Mucosa of stomach (tissue), 1 donor: Measurements from ENCODE around the gene MARK2.
"Not testable (repeated sequence)": the region's sequence is repeated elsewhere in the genome, so short reads cannot be mapped to it uniquely, and the experiment has no call there.

ENCODE experiments used
- H3K27me3 ChIP-seq: one replicate; pipeline ENCODE4 v1.7.0; 2013; ENCODE audit warnings: mild to moderate bottlenecking, low read length; ENCODE audit not compliant: control insufficient read depth, insufficient read depth
- H3K36me3 ChIP-seq: one replicate; pipeline ENCODE4 v1.7.0; 2013; ENCODE audit warnings: low read length; ENCODE audit not compliant: control insufficient read depth, insufficient read depth
- H3K4me1 ChIP-seq: one replicate; pipeline ENCODE4 v1.7.0; 2013; ENCODE audit warnings: mild to moderate bottlenecking, low read length; ENCODE audit not compliant: control insufficient read depth, insufficient read depth
- H3K4me3 ChIP-seq: one replicate; pipeline ENCODE4 v1.7.0; 2013; ENCODE audit warnings: low read length
- H3K9ac ChIP-seq: one replicate; pipeline ENCODE4 v1.7.0; 2013; ENCODE audit warnings: mild to moderate bottlenecking, low read length, moderate library complexity
- H3K9me3 ChIP-seq: one replicate; pipeline ENCODE4 v1.7.0; 2013; ENCODE audit warnings: mild to moderate bottlenecking, low read length, moderate library complexity; ENCODE audit not compliant: control insufficient read depth
- donor health status: Pancreatic carcinoma.

The MARK2 gene

GRCh38 chr11:63838678-63839507 is at the start of gene MARK2:
TSS of gene MARK2 (plus strand) at chr11:63839110. CDS start at chr11:63839507, 397 bp downstream.
- H3K9me3 ChIP-seq: no peaks in the 10 kb centered on the region
- no peaks in the 10 kb centered on the region for H3K36me3 ChIP-seq
- no peaks in the 10 kb centered on the region for H3K27me3 ChIP-seq
- peaks cover 49% of the 10 kb centered on the region for H3K4me1 ChIP-seq
- H3K9ac ChIP-seq: peak within 1 kb of the TSS; percentile 93
- peak within 1 kb of the TSS; percentile 76 for H3K4me3 ChIP-seq

- Histone ChIP-seq H3K36me3 (no peaks in the 10 kb centered on the region), H3K4me1 (no peaks in the 10 kb centered on the region), H3K9me3 (no peaks in the 10 kb centered on the region), H3K27me3 (no peaks in the 10 kb centered on the region), H3K9ac (no peak overlapping the region), H3K4me3 (no peak overlapping the region)
Measured at GRCh38 chr11:63791495-63792167, 47.3 kb upstream of the MARK2 start.

- Histone ChIP-seq H3K4me1 (no peaks in the 10 kb centered on the region), H3K4me3 (no peak overlapping the region), H3K27me3 (no peaks in the 10 kb centered on the region), H3K36me3 (no peaks in the 10 kb centered on the region), H3K9ac (no peak overlapping the region), H3K9me3 (no peaks in the 10 kb centered on the region)
Measured at GRCh38 chr11:63793161-63793560, 45.7 kb upstream of the MARK2 start.

- Histone ChIP-seq H3K9ac (no peak overlapping the region), H3K27me3 (no peaks in the 10 kb centered on the region), H3K4me1 (no peaks in the 10 kb centered on the region), H3K9me3 (no peaks in the 10 kb centered on the region), H3K36me3 (no peaks in the 10 kb centered on the region), H3K4me3 (no peak overlapping the region)
Measured at GRCh38 chr11:63795066-63795465, 43.8 kb upstream of the MARK2 start.

DNA sequence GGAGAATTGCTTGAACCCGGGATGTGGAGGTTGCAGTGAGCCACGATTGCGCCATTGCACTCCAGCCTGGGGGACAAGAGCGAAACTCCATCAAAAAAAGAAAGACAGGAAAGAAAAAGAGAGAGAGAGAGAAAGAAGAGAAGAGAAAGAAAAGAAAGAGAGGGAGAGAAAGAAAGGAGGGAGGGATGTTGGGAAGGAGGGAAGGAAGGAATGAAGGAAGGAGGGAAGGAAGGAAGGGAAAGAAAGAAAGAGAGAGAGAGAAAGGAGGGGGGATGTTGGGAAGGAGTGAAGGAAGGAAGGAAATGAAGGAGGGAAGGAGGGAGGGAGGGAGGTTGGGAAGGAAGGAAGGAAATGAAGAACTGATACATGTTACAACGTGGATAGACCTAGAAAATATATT is 38.0 kb upstream of the MARK2 start:
- H3K4me1 ChIP-seq: no peaks in the 10 kb centered on the region
- no peak overlapping the region for H3K9ac ChIP-seq
- H3K9me3 ChIP-seq: no peaks in the 10 kb centered on the region
- no peaks in the 10 kb centered on the region for H3K36me3 ChIP-seq
- H3K4me3 ChIP-seq: no peak overlapping the region
- H3K27me3 ChIP-seq: no peaks in the 10 kb centered on the region

DNA sequence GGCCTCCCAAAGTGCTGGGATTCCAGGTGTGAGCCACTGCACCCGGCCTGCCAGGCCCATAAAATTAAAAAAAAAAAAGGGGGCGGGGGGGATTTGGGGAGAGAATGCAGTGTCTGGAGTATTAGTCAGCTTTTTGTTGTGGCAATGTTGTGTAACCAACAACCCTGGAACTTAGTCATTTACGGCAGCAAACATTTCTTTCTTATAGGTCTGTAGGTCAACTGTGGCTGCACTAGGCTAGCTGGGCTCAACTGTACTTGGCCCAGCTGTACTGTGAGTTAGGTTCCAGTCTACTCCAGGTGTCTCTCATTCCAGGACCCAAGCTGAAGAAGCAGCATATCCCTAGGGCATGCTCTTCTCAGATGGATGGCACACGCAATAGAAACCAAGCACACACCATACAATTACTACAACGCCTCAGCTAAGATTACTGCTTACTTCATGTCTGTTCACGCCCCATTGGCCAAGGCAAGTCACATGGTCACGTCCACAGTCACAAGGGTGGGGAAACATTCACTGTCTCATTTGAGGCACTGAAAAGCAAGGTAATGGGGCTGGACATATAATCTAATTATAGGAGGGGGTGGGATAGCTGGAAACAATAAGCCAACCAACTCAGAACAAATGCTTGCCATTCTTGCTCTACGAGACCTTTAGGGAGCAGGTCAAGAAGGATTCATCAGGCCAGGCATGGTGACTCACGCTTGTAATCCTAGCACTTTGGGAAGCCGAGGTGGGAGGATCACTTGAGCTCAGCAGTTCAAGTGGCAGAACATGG is 36.1 kb upstream of the MARK2 start:
- Histone ChIP-seq H3K4me3 (no peak overlapping the region), H3K36me3 (no peaks in the 10 kb centered on the region), H3K9me3 (no peaks in the 10 kb centered on the region), H3K4me1 (no peaks in the 10 kb centered on the region), H3K9ac (no peak overlapping the region), H3K27me3 (no peaks in the 10 kb centered on the region)

DNA sequence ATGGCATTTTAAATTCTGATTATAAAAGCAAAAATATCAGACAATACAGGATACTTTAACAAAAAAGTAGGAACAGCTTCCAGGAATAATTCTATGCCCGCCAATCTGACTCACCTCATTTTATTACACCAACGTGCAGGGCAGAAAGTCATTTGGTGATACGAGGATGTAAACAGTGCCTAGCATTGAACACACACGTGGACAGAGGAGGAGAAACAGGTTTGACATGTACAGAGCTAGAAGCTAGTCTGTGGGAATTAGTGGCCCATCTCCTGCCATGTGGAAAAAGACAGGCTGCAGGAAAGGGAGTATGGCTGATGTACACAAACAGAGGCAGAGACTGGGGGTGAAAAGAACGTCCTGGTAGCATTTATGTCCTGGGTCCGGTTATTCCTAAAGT is 34.7 kb upstream of the MARK2 start:
- H3K27me3 ChIP-seq: no peaks in the 10 kb centered on the region
- H3K36me3 ChIP-seq: no peaks in the 10 kb centered on the region
- no peak overlapping the region for H3K4me3 ChIP-seq
- no peak overlapping the region for H3K9ac ChIP-seq
- H3K9me3 ChIP-seq: no peaks in the 10 kb centered on the region
- no peaks in the 10 kb centered on the region for H3K4me1 ChIP-seq

DNA sequence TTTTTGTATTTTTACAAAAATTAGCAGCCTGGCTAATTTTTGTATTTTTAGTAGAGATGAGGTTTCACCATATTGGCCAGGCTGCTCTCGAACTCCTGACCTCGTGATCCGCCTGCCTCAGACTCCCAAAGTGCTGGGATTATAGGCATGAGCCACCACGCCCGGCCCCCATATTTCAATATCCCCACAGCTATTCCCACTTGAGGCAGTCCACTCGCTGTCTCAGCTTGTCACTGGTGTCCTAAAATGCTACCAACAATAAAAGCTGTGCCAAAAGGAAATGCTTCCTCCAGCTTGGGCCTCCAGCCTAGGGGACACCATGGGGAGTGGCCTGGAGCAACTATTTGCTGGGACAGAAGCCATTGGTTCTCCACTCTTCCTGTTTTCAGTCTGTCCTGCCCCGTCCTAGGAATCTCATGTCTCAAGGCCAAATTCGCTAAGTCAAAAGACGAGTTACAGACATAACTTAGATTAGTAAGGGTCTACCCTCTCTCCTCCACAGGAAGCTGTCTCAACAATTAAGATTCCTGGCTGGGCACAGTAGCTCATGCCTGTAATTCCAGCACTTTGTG is 33.0 kb upstream of the MARK2 start:
- H3K27me3 ChIP-seq: no peaks in the 10 kb centered on the region
- H3K9me3 ChIP-seq: no peaks in the 10 kb centered on the region
- H3K4me3 ChIP-seq: no peak overlapping the region
- no peaks in the 10 kb centered on the region for H3K4me1 ChIP-seq
- no peak overlapping the region for H3K9ac ChIP-seq
- H3K36me3 ChIP-seq: no peaks in the 10 kb centered on the region

DNA sequence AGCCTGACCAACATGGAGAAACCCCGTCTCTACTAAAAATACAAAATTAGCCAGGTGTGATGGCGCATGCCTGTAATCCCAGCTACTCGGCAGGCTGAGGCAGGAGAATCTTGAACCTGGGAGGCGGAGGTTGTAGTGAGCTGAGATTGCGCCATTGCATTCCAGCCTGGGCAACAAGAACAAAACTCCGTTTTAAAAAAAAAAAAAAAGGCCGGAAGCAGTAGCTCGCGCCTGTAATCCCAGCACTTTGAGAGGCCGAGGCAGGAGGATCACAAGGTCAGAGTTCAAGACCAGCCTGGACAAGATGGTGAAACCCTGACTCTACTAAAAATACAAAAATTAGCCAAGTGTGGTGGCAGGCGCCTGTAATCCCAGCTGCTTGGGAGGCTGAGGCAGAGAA is 28.5 kb upstream of the MARK2 start:
- H3K4me1 ChIP-seq, H3K36me3 ChIP-seq, H3K9me3 ChIP-seq, H3K9ac ChIP-seq, H3K4me3 ChIP-seq, H3K27me3 ChIP-seq: not testable (repeated sequence)

DNA sequence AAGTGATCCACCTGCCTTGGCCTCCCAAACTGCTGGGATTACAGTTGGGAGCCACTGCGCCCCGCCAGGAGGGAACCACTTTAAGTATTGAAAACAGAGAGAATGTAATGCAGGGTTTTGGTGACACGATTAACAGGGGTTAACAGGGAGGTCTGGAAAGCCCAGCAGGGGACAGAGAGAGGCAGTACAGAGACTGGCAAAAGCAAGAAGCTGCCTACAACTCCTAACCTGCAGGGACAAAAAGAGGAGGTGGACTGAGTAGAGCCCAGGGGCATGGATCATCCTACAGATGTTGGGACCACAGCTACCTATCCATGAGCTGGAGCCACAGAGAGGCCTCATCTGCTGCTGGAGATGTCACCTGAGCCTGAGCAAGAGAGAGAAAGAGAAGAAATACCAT is 27.4 kb upstream of the MARK2 start:
- Histone ChIP-seq H3K4me1 (peaks cover 9% of the 10 kb centered on the region), H3K9ac (no peak overlapping the region), H3K27me3 (no peaks in the 10 kb centered on the region), H3K36me3 (no peaks in the 10 kb centered on the region), H3K4me3 (no peak overlapping the region), H3K9me3 (no peaks in the 10 kb centered on the region)

DNA sequence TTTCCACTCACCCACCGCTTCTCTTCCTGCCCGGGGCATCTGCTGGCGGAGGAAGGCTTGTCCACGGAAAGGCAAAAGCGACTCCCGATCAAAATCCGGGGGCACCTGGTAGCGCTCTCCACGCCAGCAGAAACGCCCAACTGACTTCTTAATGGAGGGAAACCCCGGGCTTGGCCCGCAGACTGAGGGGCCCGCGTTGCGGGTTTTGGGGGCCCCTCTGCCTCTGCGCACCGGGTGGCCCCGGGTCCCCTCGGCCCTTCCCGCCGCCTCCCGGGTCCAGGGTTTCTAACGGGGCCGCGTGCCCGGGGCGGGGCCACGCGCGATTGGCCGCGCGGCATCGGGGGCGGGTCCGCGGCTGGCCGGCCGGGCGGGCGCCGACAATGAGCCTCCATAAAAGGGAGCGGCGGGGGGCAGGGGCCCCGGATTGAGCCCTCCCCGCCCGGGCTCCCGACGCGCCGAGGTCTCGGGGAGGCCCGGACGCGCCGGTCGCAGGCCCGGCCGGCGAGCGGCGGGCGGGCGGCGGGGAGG is 25.8 kb upstream of the MARK2 start, which contains the start of gene SPINDOC:
Gene SPINDOC (plus strand): TSS at position 422 of the 528 bp plus-strand sequence. CDS start 231 bp downstream, outside the sequence.
- Histone ChIP-seq H3K4me3 (peak within 1 kb of the TSS; percentile 61), H3K27me3 (no peaks in the 10 kb centered on the region), H3K36me3 (no peaks in the 10 kb centered on the region), H3K9ac (peak within 1 kb of the TSS; percentile 73), H3K4me1 (peaks cover 9% of the 10 kb centered on the region), H3K9me3 (no peaks in the 10 kb centered on the region)
